GM21360 (cell line): ENCODE results near the gene CRIP1.

Experiments
- ATAC-seq: cut with Tn5 transposase; IDR thresholded peaks from one replicate; pipeline ENCODE4 v1.9.1; 2021; ENCODE audit warnings: mild to moderate bottlenecking, moderate library complexity; ENCODE audit not compliant: unreplicated experiment

The CRIP1 gene

GRCh38 chr14:105480199-105480746, 6.4 kb upstream of the CRIP1 start:
- ATAC-seq = no peak

- peak; percentile 46 for ATAC-seq
Observed at GRCh38 chr14:105480807-105481801, 5.6 kb upstream of the CRIP1 start.

- ATAC-seq = peak; percentile 32
Observed at GRCh38 chr14:105481886-105482457, 4.7 kb upstream of the CRIP1 start.

- no peak for ATAC-seq
Observed at GRCh38 chr14:105482486-105483110, 4.1 kb upstream of the CRIP1 start.

GRCh38 chr14:105483300-105484068, 3.2 kb upstream of the CRIP1 start:
- no peak for ATAC-seq

GRCh38 chr14:105484069-105484996, 2.4 kb upstream of the CRIP1 start:
- ATAC-seq = no peak

GRCh38 chr14:105484997-105485393, 1.7 kb upstream of the CRIP1 start:
- no peak for ATAC-seq

- ATAC-seq = no peak
Observed at GRCh38 chr14:105485739-105486162, 935 bp upstream of the CRIP1 start.

GRCh38 chr14:105486974-105487448, 325 bp downstream of the CRIP1 start:
- ATAC-seq = no peak

GRCh38 chr14:105487449-105487985, 831 bp downstream of the CRIP1 start:
- no peak for ATAC-seq

- no peak for ATAC-seq
Observed at GRCh38 chr14:105487986-105488777, 1.5 kb downstream of the CRIP1 start.

GRCh38 chr14:105488781-105489541, 2.3 kb downstream of the CRIP1 start:
- ATAC-seq = no peak

- ATAC-seq = no peak
Observed at GRCh38 chr14:105489542-105490266, 3.0 kb downstream of the CRIP1 start.

- ATAC-seq = peak; percentile 1
Observed at GRCh38 chr14:105490267-105490571, 3.5 kb downstream of the CRIP1 start.

- ATAC-seq = peak; percentile 61
Observed at GRCh38 chr14:105490572-105491365, 4.1 kb downstream of the CRIP1 start, which contains the start of gene TEDC1. TEDC1 (plus strand) TSS chr14:105491246; CDS start chr14:105491376, 130 bp downstream.

GRCh38 chr14:105491366-105491973, 4.8 kb downstream of the CRIP1 start:
- peak; percentile 13 for ATAC-seq
